ENCODE results near the gene CEP112. TPM values are rescaled to one million over a fixed set of nuclear protein-coding genes. Genes with fewer than 3 reads are reported as not detected.

CEP112 gene
- total and polyA plus RNA-seq, 10 of the 15 experiments (the other 5 are each of a cell fraction or from before 2014, with no cell fraction given) = 0.11 to 3.8 (median 0.32) TPM; not detected in 1

- no TSS peak for BruUV-seq (replicated peaks)
- DNase-seq (ENCODE audit: low read depth, low spot score) (no peak), FAIRE-seq (no peak), ATAC-seq (no peak)
- Histone ChIP-seq H4K20me1 (ENCODE audit: control insufficient read depth, insufficient read depth) (no peaks in the 10 kb centered on the region), H3K9ac (ENCODE audit: control insufficient read depth, insufficient read depth, low read length) (no peak overlapping the region), H3K9me3 (replicated peaks; ENCODE audit: control insufficient read depth, insufficient read depth, low read length) (no peaks in the 10 kb centered on the region), H3K4me3 (no peak overlapping the region), H3K4me2 (ENCODE audit: control insufficient read depth, insufficient read depth) (no peak overlapping the region), H2AFZ (ENCODE audit: control insufficient read depth, low read depth, low read length) (no peak overlapping the region), H3K27me3 (replicated peaks in 1 of 2; ENCODE audit: control insufficient read depth in 2 of 2, insufficient read depth in 2 of 2, low read length in 1 of 2) (no peaks in the 10 kb centered on the region), H3K27ac (ENCODE audit: control insufficient read depth, insufficient read depth) (no peak overlapping the region), H3K36me3 (ENCODE audit: control insufficient read depth in 2 of 2, insufficient read depth in 2 of 2, low read length in 1 of 2) (no peaks in the 10 kb centered on the region), H3K4me1 (ENCODE audit: control insufficient read depth, insufficient read depth, low read length) (peaks cover 3% of the 10 kb centered on the region; the same call in 1 of the 2 replicates), H3K79me2 (ENCODE audit: control insufficient read depth, insufficient read depth, low read length) (no peaks in the 10 kb centered on the region)
- POLR2A ChIA-PET = interaction anchor here (0.6 kb wide), 1 partner anchor 129 kb away, joined by 4 read pairs; no protein-coding TSS in a partner anchor
- no peak for TF ChIP-seq IKZF1 (conservative IDR thresholded peaks at IDR 0.05)
- TF ChIP-seq ZBTB11 (CRISPR knock-in tag; IDR thresholded peaks at IDR 0.05) = no peak
- TF ChIP-seq DPF2 (IDR thresholded peaks at IDR 0.05) = no peak
- no peak for TF ChIP-seq MXI1 (IDR thresholded peaks at IDR 0.05; ENCODE audit: low read depth, low read length)
- TF ChIP-seq RELB (IDR thresholded peaks at IDR 0.05; ENCODE audit: low read depth) = no peak
- no peak for TF ChIP-seq NBN (IDR thresholded peaks at IDR 0.05)
- TF ChIP-seq JUNB (IDR thresholded peaks at IDR 0.05) = no peak
- TF ChIP-seq BACH1 (IDR thresholded peaks at IDR 0.05; ENCODE audit: borderline replicate concordance) = no peak
- no peak for TF ChIP-seq ZNF384 (IDR thresholded peaks at IDR 0.05; ENCODE audit: borderline replicate concordance, low read depth, low read length)
- TF ChIP-seq YBX1 (IDR thresholded peaks at IDR 0.05) = no peak
- no peak for TF ChIP-seq KAT2A (conservative IDR thresholded peaks at IDR 0.05; ENCODE audit: control insufficient read depth, low read depth, low read length)
- no peak for TF ChIP-seq CHD4 (IDR thresholded peaks at IDR 0.05)
- CTCF ChIA-PET = no interaction called here
- in situ Hi-C loops (cut with MboI) (no loop called here), intact Hi-C loops (cut with micrococcal nuclease; ENCODE audit: unreplicated experiment) (no loop called here)
- 14% methylated on average over 2 of the region's 2 CpGs for WGBS (ENCODE audit: insufficient coverage, insufficient replicate concordance, low lambda C conversion rate, missing lambda C conversion rate)
- RAD21 ChIA-PET (ENCODE audit: unreplicated experiment) = no interaction called here
- SMC1A ChIA-PET (ENCODE audit: uncharacterized antibody, unreplicated experiment) = no interaction called here
Observed at GRCh38 chr17:65660947-65661346, 531.0 kb downstream of the CEP112 start.

Measured in GM12878 (cell line).